GM19452 (cell line): ENCODE measurements around the gene WRAP53.

Source experiments
- ATAC-seq: cut with Tn5 transposase; IDR thresholded peaks from one replicate; pipeline ENCODE4 v1.9.1; 2021; ENCODE audit not compliant: unreplicated experiment

Gene WRAP53

GRCh38 chr17:7740481-7741001 lies 52.3 kb downstream of the WRAP53 start:
- ATAC-seq, result no peak

DNA sequence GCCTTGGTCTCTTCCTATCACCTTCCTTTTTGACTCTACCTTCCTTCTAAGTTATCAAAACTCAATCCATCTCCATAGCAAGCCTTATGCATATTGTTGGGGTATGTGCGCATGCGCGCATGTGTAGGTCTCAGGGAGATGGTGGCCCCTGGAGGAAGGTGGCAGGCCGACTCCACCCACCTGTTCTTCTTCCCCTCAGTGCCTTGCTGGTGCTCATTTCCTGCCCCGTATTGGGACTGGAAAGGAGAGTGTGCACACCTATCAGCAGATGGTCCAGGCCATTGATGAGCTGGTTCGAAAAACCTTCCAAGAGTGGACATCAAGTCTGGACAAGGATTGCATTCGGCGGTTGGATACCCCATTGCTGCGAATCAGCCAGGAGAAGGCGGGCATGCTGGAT lies 54.5 kb downstream of the WRAP53 start:
- no peak for ATAC-seq

- ATAC-seq, result no peak
Observed at GRCh38 chr17:7744416-7744815, 56.1 kb downstream of the WRAP53 start.

GRCh38 chr17:7745748-7746470 lies 57.6 kb downstream of the WRAP53 start:
- ATAC-seq, result no peak

DNA sequence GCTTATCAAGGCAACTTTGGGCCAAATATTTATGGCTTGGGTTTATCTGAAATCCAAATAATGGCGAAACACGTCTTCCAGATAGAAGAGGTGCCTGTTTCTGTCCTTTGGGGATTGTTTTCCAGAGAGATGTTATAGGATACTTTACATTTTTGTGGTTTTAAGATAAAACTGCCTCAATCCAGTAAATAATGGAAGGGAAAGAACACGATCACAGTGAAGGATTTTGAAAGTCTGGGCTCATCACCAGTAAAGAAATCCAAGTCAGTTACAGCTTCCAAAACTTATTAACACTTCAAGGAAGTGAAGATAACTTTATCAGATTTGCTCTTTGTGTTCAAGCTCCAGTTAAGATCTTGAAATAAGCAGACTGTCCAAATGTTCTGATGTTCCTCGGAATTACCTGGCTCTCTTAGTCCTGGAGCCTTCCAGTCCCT lies 59.4 kb downstream of the WRAP53 start:
- ATAC-seq, result no peak

DNA sequence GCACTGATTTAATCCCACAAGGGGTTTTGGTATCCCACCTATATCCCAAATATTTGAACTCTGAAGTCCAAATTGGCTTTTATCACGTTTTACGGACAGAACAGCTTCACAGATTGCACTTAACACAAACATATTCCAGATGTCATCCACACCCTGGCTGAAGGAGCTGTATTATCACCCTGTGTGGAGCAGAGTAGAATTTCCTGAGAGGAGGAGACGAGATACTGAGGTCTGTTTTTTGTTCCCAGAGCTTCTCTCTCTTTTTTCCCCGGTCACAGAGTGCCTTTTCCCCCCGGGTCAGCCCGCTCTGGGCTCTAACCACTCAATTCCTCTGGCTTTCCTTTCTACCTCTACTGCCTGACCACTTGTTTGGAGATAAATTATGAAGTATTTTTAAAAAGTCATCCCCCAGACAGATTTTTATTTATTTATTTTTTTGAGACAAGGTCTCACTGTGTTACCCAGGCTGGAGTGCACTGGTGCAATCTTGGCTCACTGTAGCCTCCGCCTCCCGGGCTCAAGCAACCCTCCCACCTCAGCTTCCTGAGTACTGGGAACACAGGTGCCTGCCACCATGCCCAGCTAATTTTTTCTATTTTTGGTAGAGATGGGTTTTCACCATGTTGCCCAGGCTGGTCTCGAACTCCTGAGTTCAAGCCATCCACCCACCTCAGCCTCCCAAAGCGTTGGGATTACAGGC lies 59.9 kb downstream of the WRAP53 start:
- ATAC-seq, result no peak

DNA sequence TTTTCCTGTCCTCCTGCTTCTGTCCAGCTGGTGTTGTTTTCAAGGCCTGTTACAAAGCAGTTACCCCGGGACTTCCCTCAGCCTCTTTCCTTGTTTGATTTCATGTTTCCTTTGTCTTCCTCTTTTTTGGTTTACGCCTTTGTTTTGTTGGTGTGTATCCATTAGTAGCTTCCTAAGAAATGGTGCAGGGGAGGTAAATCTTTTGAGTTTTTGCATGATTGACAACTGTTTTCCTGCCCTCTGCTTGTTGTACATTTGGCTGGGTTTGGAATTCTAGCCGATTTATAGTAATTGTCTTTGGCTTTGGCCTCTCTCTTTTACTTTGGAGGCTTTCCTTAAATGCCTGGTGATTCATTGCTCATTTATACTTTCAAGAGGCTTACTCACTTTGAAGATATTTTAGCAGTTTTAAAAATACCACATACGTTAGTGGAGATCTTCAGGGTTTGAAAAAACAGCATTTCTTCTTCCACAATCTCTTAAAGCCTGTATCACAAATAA lies 62.1 kb downstream of the WRAP53 start:
- no peak for ATAC-seq
